C4-2B (cell line): ENCODE data around the gene PTPRN2.

Experiments used
- CTCF ChIP-seq: fragments of 450-650 bp; conservative IDR thresholded peaks from 2 replicates; pipeline ENCODE4 v1.5.1; 2017; ENCODE audit warnings: mild to moderate bottlenecking
- ZFX ChIP-seq: fragments of 450-650 bp; IDR thresholded peaks from 2 replicates; pipeline ENCODE4 v1.6.1; 2017

GRCh38 chr7:158401295-158401694, 186.3 kb downstream of the PTPRN2 start:
- TF ChIP-seq CTCF (no peak), ZFX (no peak)
